Measurements from ENCODE around the gene WDR36. TPM values are rescaled to one million over a fixed set of nuclear protein-coding genes. Genes with fewer than 3 reads are reported as not detected.

WDR36 gene
- total and polyA plus RNA-seq, 2 of the 13 experiments (the other 11 are each of a cell fraction or from before 2014, with no cell fraction given) = 18.2 to 40.6 TPM

GRCh38 chr5:111135946-111136345 lies 43.8 kb downstream of the WDR36 start:
- ChIA-PET CTCF (ENCODE audit: low intra/inter-chr PET ratio, low total read pairs) (no interaction called here), POLR2A (no interaction called here)
- no peak overlapping the region for H3K9ac ChIP-seq (ENCODE audit: insufficient read depth, low read depth, low read length)
- in situ Hi-C loops (cut with HindIII; ENCODE audit: extremely low pct_ligation_motif_present, low pct_unique_long_range_greater_than_20kb) (no loop called here), intact Hi-C loops (cut with micrococcal nuclease; ENCODE audit: unreplicated experiment) (no loop called here)
- H4K20me1 ChIP-seq (ENCODE audit: insufficient read depth, low read length) = no peaks in the 10 kb centered on the region
- H3K4me2 ChIP-seq (ENCODE audit: low read depth, low read length) = no peak overlapping the region
- H3K4me1 ChIP-seq (ENCODE audit: insufficient read depth, low read length) = no peaks in the 10 kb centered on the region
- no peaks in the 10 kb centered on the region for H3K79me2 ChIP-seq (ENCODE audit: insufficient read depth, low read length)
- no peak overlapping the region for H3K27ac ChIP-seq (ENCODE audit: extremely low read length, insufficient read depth, low read length)
- no peak overlapping the region for H3K4me3 ChIP-seq (replicated peaks in 1 of 3; ENCODE audit: insufficient read depth in 1 of 3, low read depth in 2 of 3, low read length in 3 of 3)
- ATAC-seq (no peak), DNase-seq (ENCODE audit: low spot score) (no peak), FAIRE-seq (no peak)
- no peaks in the 10 kb centered on the region for H3K36me3 ChIP-seq (replicated peaks in 1 of 2; ENCODE audit: control insufficient read depth in 1 of 2, insufficient read depth in 2 of 2, low read length in 2 of 2)
- TF ChIP-seq NFYB (CRISPR knock-in tag; IDR thresholded peaks at IDR 0.05) = no peak
- no peak for TF ChIP-seq ZNF30 (CRISPR knock-in tag; IDR thresholded peaks at IDR 0.05)
- TF ChIP-seq ETV5 (CRISPR knock-in tag; IDR thresholded peaks at IDR 0.05; ENCODE audit: borderline replicate concordance) = no peak
- no peak for TF ChIP-seq ZNF720 (CRISPR knock-in tag; IDR thresholded peaks at IDR 0.05)
- no peak for TF ChIP-seq ZNF512B (CRISPR knock-in tag; IDR thresholded peaks at IDR 0.05; ENCODE audit: borderline replicate concordance)
- TF ChIP-seq CENPBD1 (CRISPR knock-in tag; IDR thresholded peaks at IDR 0.05; ENCODE audit: borderline replicate concordance, low read depth) = no peak
- TF ChIP-seq ZKSCAN5 (CRISPR knock-in tag; IDR thresholded peaks at IDR 0.05) = no peak
- no peak for TF ChIP-seq HMGA1 (CRISPR knock-in tag; conservative IDR thresholded peaks at IDR 0.05)
- no peak for TF ChIP-seq MEF2D (CRISPR knock-in tag; IDR thresholded peaks at IDR 0.05)
- TF ChIP-seq NCOA1 (CRISPR knock-in tag; IDR thresholded peaks at IDR 0.05) = no peak
- TF ChIP-seq ZSCAN20 (CRISPR knock-in tag; IDR thresholded peaks at IDR 0.05; ENCODE audit: borderline replicate concordance) = no peak
- TF ChIP-seq ZNF704 (CRISPR knock-in tag; IDR thresholded peaks at IDR 0.05; ENCODE audit: borderline replicate concordance) = no peak
- no peak for TF ChIP-seq ZNF101 (CRISPR knock-in tag; IDR thresholded peaks at IDR 0.05; ENCODE audit: borderline replicate concordance, low read depth)
- TF ChIP-seq CENPX (CRISPR knock-in tag; IDR thresholded peaks at IDR 0.05) = no peak
- no TSS peak for BruUV-seq (replicated peaks)
- no peak overlapping the region for H2AFZ ChIP-seq (ENCODE audit: low read length)
- no peaks in the 10 kb centered on the region; a peak in 1 of 5 replicates for H3K27me3 ChIP-seq (ENCODE audit: control insufficient read depth in 1 of 2, insufficient read depth in 2 of 2, low read length in 2 of 2)
- no peaks in the 10 kb centered on the region for H3K9me3 ChIP-seq (ENCODE audit: low read length)
- WGBS (ENCODE audit: low lambda C conversion rate) = 23% methylated on average over 5 of the region's 5 CpGs
